ENCODE measurements around the gene ANK2.

GRCh38 chr4:113368056-113368455, 318.6 kb downstream of the ANK2 start:
- TF ChIP-seq CTCF (IDR thresholded peaks at IDR 0.05), result no peak
- no peak for TF ChIP-seq POLR2A (IDR thresholded peaks at IDR 0.05)

Data from thyroid gland (tissue), 4 donors.